ENCODE data around the gene WDR44. TPM values are rescaled to one million over a fixed set of nuclear protein-coding genes. Genes with fewer than 3 reads are reported as not detected.

The WDR44 gene
- total and polyA plus RNA-seq, 2 of the 4 experiments (the other 2 are of a cell fraction) = 10.0 to 11.8 TPM

- Histone ChIP-seq H2BK120ac (ENCODE audit: low read depth, low read length) (no peak overlapping the region), H2BK15ac (ENCODE audit: low read depth, low read length) (no peak overlapping the region), H2BK20ac (ENCODE audit: low read depth, low read length) (no peak overlapping the region), H3K27ac (ENCODE audit: insufficient read depth, low read length) (no peak overlapping the region), H3K4me1 (ENCODE audit: control insufficient read depth, insufficient read depth, low read length) (no peaks in the 10 kb centered on the region), H3K4ac (ENCODE audit: low read depth, low read length) (no peak overlapping the region), H2AFZ (replicated peaks; ENCODE audit: low read length, poor library complexity) (no peak overlapping the region), H4K20me1 (ENCODE audit: insufficient read depth, low read length) (no peaks in the 10 kb centered on the region), H3K18ac (ENCODE audit: low read depth, low read length) (no peak overlapping the region), H4K91ac (ENCODE audit: insufficient read depth, low read depth, low read length) (no peak overlapping the region), H3K9me1 (ENCODE audit: insufficient read depth, low read length) (no peaks in the 10 kb centered on the region), H3K9ac (ENCODE audit: low read depth, low read length) (no peak overlapping the region), H3K4me2 (ENCODE audit: low read depth, low read length) (no peak overlapping the region), H3K23ac (ENCODE audit: low read depth, low read length) (no peak overlapping the region), H3K27me3 (ENCODE audit: control insufficient read depth, insufficient read depth, low read length) (no peaks in the 10 kb centered on the region), H3K79me1 (ENCODE audit: low read depth in 1 of 2, low read length in 2 of 2) (no peaks in the 10 kb centered on the region), H4K5ac (ENCODE audit: low read depth, low read length) (no peak overlapping the region), H2AK5ac (ENCODE audit: low read depth, low read length) (no peak overlapping the region), H3K56ac (ENCODE audit: extremely low read depth, insufficient read depth, low read length) (no peak overlapping the region), H4K8ac (ENCODE audit: low read depth in 2 of 2, low read length in 2 of 2) (no peak overlapping the region), H3K4me3 (ENCODE audit: insufficient read depth, low read depth, low read length) (no peak overlapping the region), H2AK9ac (replicated peaks; ENCODE audit: low read depth, low read length, poor library complexity) (no peak overlapping the region), H3K14ac (replicated peaks; ENCODE audit: low read depth, low read length) (no peak overlapping the region), H3K9me3 (ENCODE audit: control insufficient read depth, insufficient read depth, low read length) (no peaks in the 10 kb centered on the region), H2BK5ac (ENCODE audit: low read depth, low read length, poor library complexity, severe bottlenecking) (no peak overlapping the region), H3K36me3 (ENCODE audit: control insufficient read depth, insufficient read depth, low read length) (no peaks in the 10 kb centered on the region)
- in situ Hi-C loops (cut with MboI; ENCODE audit: low sequenced_read_pairs) = loop anchor here (10.0 to 25.0 kb wide), 2 partner anchors 145 to 353 kb away; partner anchors contain the start of gene ZCCHC12
- no CpG with 5 or more reads among the region's 4 CpGs for WGBS, 2 experiments (ENCODE audit: extremely low coverage in 2 of 2, insufficient read length in 1 of 2)
- no TSS peak for BruUV-seq (replicated peaks)
- intact Hi-C loops (cut with micrococcal nuclease) = loop anchor here (1.0 to 10.0 kb wide), 2 partner anchors 142 to 345 kb away; no protein-coding TSS in a partner anchor
- DNase-seq (peak; percentile 47), ATAC-seq (ENCODE audit: low read depth) (peak; percentile 68; the same call in 1 of the 2 replicates)
- TF ChIP-seq CEBPB (IDR thresholded peaks at IDR 0.05; ENCODE audit: low read depth, low read length) (no peak), FOS (IDR thresholded peaks at IDR 0.05; ENCODE audit: low read depth, low read length) (no peak), NFE2L2 (IDR thresholded peaks at IDR 0.05; ENCODE audit: low read depth, low read length) (no peak), CTCF (conservative IDR thresholded peaks at IDR 0.05; ENCODE audit: low read depth, low read length) (peak; percentile 67), POLR2A (IDR thresholded peaks at IDR 0.05; ENCODE audit: low read depth, low read length) (no peak), BHLHE40 (IDR thresholded peaks at IDR 0.05; ENCODE audit: low read depth, low read length) (no peak), RAD21 (IDR thresholded peaks at IDR 0.05; ENCODE audit: low read length) (peak; percentile 76), MAZ (IDR thresholded peaks at IDR 0.05; ENCODE audit: borderline replicate concordance, low read depth, low read length) (no peak), CHD1 (IDR thresholded peaks at IDR 0.05; ENCODE audit: low read depth, low read length) (no peak), SMC3 (IDR thresholded peaks at IDR 0.05; ENCODE audit: low read depth, low read length) (peak; percentile 56)
- dilution Hi-C loops (cut with HindIII; ENCODE audit: low sequenced_read_pairs, unreplicated experiment) = no loop called here
- POLR2A ChIA-PET (ENCODE audit: unreplicated experiment) = no interaction called here
- CTCF ChIA-PET = interaction anchor here (0.5 to 2.2 kb wide), 13 partner anchors 8 to 185 kb away, joined by 3 to 20 read pairs (median 4); no protein-coding TSS in a partner anchor
Observed at GRCh38 chrX:118459494-118459893, 113.6 kb downstream of the WDR44 start.

Data from IMR-90 (cell line).